GM18867 (cell line): ENCODE results near the gene SV2B.

Experiments used
- ATAC-seq: cut with Tn5 transposase; IDR thresholded peaks from one replicate; pipeline ENCODE4 v1.9.1; 2021; ENCODE audit warnings: mild to moderate bottlenecking, moderate library complexity; ENCODE audit not compliant: unreplicated experiment

The SV2B gene

GRCh38 chr15:91184441-91184840, 84.4 kb downstream of the SV2B start:
- ATAC-seq, result no peak

DNA sequence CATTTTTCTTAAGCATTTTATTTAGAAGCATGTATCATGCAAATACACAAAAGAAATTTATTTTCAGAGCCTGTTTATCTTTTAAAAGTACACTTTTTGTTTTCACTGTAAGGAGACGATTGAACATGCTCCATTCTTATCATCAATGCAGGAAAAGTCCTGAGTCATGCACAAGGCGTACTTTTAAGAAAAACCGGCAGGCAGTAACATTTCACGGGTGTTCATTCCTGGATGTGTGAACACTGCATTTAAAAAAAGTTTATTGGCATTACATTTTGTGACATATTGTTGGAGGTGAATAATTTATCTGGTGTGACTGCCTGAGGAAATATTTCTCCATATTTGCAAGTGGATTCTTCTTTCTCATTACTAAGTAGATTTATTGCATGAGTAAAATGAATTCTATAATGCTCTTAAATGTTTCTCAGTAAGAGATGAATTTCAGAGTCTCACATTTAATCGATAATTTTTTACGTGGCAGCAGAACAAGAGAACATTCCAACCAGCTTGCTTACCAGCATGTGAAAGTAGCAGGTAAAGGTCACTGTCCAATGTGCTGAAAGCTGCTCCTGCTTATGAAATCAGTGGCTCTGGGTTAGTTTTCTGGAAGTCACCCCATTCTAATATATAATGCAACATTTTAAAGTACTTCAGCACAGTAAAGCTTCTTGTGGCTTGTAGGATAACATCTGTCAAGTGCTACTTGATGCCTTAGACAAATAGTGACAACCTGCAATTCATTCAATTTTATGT, 87.0 kb downstream of the SV2B start:
- ATAC-seq, result no peak

- ATAC-seq, result no peak
Measured at GRCh38 chr15:91192285-91192684, 92.2 kb downstream of the SV2B start.

DNA sequence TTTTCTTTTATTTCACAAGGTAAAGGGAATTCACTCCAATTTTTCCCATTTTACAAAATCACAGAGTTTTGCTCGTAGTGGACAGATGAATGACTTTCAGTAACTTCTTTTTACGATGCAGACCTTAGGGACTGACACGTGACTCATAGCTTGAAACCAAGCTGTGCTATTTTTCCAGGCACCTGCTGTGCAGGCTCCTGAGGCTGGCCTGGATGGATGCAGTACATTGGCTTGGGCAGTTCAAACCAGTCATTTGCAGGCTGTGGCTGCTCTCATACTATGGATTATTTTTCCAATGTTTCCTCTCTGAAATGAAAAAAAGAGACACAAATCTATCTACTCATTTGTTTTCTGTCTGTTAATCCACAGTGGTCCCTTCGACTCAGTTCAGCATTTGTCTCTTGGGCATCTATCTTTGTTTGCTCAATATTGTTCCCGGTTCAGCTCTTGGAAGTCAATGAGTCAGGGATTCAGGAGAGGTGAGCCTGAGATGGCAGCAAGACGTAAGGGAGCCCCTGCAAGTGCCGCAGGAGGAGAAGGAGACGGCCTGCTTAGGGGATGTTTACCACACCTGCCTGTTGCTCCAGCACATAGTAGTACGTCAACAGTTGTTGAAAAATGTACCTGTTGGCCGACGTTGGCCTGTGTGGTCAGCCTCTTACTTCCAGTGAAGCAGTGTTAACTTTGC, 92.8 kb downstream of the SV2B start:
- no peak for ATAC-seq

DNA sequence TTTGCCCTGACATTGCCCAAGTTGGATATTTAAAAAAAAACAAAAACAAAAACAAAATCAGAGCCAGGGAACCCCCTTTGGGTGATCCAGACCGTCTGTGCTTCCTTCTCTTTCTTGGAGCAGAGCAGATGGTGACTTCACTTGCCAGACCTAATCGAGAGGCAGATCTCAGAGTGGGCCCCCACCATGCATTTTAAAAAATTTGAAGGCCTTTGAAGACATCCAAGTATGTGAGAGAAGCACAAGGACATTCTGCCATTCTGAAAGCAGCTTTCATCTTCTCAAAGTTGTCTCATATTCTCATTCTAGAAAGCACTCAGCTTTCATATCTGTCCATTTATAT, 93.3 kb downstream of the SV2B start:
- ATAC-seq, result no peak

DNA sequence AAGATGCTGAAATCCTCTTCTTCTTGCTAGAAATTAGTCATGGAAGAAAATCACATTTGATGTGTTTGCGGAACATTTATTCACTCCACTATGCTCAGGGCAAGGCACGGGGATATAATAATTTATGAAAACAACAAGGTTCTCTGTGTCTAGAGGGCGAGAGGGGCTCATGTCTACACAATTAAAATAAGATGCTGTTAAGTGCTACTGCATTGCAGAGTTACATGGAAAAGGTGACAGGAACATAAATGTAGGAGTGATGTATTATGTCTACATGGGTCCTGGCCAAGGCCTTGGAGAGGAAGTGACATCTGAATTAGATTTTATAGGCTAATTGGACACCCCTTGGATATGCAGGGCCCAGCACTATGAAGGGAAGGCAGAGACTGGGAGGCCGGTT, 96.1 kb downstream of the SV2B start:
- ATAC-seq, result no peak

GRCh38 chr15:91196768-91197167, 96.7 kb downstream of the SV2B start:
- ATAC-seq, result no peak

DNA sequence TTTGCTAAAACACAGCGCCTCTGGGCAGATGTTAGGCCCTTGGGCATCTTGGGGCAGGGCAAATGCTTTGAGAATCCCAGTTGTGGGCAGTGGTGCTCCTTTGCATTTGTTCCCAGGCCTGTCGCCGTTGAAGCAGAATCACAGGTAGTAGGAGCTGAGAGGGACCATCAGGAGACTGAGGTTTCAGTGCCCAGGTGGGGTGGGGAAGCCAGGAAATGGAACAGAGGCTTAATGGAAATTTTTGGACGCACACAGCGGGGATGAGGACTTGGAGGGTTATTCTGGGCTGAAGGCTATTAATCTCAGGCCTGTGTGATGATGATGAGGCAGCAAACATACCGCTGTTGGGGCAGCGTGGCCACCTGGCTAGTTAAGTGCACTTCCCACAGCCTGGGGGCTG, 99.5 kb downstream of the SV2B start:
- no peak for ATAC-seq

DNA sequence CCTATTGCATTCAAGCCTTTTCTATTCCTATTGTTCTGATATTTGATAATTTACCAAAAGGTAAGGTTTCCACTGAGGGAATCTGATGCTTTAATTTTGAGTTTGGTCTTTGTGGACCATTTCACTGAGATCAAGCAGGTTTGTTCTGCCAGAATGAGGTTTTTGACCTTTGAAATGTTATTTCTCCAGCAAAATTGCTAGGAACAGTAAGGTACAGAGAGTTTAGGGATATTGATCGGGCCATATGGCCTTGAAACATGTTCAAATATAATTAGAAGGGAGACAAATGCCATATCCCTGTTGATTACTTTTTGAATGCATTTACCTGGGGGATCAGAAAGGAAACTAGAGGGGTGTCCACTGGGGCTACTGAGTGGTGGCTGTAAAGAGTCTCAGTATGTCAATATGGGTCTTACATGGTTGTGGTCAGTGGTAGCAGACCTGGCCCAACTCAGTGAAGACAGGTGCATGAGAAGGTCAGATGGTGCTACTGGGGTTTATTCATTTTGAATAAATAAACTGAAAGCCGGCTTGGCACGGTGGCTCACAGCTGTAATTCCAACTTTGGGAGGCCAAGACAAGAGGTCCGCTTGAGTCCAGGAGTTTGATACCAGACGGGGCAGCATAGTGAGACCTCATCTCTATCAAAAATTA, 100.2 kb downstream of the SV2B start:
- no peak for ATAC-seq

DNA sequence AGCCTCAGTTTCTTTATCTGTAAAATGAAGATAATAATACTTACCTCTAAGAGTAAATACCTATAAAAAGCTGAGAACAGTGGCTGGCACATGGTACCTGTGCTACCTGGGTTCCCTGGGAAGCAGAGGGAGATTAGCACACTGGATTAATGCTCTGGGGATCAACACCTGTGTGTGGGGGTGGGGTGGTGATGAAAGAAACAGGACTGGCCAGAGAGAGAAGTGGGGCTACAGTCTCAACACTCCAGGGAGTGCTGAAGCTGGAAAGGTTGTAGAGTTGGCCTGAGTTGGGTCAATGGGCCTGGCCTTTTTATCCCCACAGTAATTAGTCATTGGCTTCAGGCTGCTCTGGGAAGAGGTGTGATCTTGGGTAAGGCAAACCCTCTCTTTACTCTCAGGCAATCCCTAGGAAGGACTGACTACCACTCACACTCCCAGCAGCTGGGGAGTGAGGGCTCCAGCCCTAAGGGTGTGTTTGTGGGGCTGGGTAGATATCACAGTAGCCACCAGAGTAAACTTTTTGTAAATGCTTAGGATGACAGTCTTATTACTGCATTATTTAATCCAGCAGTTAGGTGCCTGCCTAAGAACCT, 102.5 kb downstream of the SV2B start:
- no peak for ATAC-seq

- ATAC-seq, result no peak
Measured at GRCh38 chr15:91203619-91204203, 103.7 kb downstream of the SV2B start.

DNA sequence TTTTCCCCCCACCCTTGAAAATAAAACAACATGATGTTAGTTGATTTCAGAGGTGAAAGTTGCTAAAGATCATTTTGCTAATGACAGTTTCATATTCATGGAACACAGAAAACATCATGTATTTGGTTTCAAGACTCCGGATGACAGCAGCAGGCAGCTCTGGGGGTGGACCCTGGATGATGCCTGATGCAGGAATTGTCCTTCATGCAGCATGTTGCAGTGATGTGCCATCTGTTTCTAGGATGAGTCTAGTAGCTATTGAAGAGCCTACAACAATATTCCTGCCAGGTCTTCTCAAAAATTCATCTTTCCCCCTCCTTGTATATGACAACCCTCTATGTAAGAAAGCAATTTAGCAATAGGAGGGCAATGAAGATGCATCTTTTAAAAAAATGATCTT, 108.3 kb downstream of the SV2B start:
- ATAC-seq, result no peak

GRCh38 chr15:91209318-91209717, 109.3 kb downstream of the SV2B start:
- ATAC-seq, result no peak

DNA sequence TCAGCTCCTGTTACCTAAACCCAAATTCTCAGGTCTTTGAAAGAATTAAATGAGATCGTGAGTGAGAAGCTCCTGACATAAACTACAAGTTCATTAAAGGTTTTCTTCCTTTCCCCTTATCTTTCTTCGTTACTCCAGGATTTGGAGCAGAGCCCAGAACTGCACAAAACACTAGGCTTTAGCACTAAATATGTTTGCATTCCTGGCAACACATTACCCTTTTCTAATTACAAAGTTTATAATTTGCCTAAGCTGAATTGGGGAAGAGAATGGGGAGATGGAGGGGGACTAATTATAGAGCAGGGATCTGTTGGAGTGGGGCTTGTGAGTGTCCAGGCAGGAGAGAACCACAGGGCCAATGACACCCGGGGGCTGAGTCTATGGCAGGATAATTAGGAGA, 109.7 kb downstream of the SV2B start:
- ATAC-seq, result no peak

DNA sequence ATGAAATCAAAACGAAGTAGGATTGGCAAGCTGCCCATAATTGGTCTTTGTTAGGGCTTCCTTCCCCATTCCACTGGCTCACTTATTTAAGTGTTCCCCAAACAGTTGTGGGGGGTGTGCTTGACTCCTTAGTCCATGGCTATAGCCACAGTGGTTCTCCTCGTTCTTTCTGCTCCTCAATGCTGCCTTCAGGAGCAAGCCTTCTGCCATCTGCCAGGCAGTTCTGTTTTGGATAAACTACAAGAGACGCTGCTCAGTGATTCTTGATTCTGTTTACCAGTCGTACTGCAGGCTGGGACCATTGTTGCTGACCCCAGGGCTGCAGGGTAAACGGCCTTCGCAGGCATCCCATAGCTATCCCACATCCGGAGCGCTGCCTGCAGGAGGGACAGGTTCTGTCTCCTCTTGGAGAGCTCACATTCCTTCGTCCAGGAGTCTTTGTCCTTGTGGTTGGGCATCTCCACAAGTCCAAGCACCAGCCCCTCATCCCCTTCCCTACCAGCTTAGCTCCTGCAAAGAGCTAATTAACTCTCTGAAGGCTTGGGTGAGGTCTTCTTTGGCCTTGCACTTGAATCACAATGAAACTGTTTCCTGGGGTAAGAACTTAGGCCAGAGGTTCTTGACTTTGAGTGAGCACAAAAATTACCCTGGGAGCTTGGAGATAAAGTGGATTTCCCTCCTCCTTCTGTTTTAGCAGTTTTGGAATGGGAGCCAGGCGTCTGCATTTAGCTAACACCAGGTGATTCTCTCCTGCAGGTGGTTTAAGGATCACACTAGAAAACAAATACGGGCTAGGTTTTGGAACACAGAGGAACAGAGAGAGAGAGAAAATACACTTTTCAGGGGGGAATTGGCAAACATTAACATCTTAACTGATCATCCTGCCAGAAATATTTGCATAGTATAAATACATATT, 114.9 kb downstream of the SV2B start:
- ATAC-seq, result no peak

DNA sequence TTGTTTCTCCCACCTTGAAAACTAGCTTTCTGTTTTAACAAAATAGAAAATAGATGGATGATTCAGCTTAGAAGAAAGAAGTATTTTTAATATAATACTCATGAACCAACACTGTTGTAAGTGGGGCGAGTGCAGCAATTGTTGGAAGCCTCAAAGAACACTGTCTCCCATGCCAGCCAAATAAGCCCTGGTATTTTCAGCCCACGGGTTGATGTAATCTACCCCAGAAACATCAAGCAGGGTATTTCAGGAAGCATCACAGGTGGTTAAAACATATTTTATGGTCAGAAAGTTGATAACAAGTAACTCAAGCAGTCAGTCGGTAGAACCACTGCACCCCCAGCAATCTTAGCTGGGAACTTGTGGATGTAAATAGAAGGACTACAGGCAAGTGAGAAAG, 115.9 kb downstream of the SV2B start:
- ATAC-seq, result no peak

DNA sequence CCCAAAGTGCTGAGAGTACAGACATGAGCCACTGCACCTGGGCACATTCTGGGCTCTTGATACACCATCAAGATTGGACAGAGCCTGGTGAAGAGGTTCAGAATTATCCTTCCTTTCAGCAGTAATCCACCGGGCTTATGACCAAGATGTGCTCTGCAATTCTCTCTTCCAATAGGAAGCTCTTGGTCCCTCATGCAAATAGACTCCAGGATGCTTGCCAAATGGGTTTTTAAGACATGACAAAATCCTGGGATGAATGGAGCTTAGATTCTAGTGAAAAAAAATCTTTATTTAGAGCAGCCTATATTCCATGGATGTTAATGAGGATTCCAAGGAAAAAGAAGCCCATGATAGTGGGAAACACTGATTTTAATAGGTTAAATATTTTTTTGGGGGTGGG, 119.1 kb downstream of the SV2B start:
- ATAC-seq, result no peak

DNA sequence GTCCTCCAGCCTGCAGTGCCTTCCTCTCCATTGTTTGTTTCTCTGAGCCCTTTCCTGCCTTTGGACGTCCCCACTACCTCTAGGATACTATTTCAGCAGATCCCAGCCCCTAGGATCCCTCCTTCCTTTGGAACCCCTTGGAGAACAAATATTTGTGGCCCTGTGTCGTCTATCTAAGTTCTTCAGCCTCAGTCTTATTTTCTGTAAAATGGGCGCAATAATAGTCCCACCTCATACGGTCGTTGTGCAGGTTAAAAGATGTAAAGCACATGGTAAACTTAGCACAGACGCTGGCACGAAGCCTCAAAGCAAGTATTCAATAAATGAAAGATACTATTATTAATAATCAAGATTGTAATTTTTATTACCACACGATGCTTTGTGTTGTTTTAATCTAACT, 122.0 kb downstream of the SV2B start:
- ATAC-seq, result no peak

- no peak for ATAC-seq
Measured at GRCh38 chr15:91223863-91224262, 123.8 kb downstream of the SV2B start.

GRCh38 chr15:91224755-91225380, 124.8 kb downstream of the SV2B start:
- ATAC-seq, result no peak
